ENCODE results near the gene XRCC6.
"Not testable (repeated sequence)": the region's sequence is repeated elsewhere in the genome, so short reads cannot be mapped to it uniquely, and the experiment has no call there.

Gene XRCC6

DNA sequence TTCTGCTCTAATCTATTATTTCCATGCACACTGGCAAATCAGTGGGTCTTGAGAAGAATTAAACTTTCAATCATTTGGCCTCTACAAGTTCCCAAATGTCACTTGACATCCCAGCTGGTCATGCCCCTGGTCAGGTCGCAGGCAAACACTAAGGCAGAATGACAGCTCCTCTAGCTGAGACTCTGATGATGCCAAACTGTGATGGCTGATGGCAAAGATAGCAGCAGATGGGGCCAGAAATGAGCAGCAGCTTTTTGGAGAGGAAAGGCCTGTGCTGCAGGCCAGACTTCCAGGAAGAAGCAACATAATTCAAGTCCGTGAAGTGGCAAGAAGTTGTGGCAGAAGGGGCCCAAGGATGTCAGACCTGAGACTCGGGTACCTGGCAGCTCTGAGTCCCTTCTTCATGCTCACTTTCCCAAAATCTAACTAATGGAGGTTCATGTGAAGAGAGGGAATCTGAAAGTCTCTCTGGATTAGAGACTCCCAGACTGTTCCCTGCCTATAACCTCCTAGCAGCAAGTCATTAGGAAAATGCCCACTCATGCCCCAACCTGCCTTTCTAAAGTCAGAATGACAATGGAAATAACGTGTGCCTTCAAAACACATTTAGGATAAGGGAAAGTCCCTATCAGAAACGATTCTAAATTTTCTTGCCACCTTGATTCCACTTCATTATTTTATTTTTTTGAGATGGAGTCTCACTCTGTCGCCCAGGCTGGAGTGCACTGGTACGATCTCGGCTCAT lies 22.0 kb upstream of the XRCC6 start:
- FAIRE-seq, result no peak

DNA sequence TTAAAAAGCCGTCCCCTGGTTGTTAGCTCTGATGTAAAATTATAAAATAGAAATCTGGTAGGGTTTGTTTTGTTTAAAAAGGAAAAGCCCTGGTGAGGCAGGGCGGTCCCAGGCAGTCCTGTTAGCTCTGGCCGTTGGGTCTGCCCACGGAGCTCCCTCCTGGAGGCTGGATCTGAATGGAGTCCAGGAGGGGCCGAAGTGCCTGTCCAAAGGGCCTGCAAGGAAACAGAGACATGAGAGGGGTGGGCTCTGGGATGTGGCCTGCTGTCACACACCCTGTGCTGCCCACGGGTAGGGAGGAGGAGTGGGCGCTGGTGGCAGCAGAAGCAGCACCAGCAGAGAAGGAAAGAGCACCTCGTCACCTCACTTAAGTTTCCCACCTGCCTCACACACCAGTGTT lies 20.1 kb upstream of the XRCC6 start:
- FAIRE-seq, result no peak

DNA sequence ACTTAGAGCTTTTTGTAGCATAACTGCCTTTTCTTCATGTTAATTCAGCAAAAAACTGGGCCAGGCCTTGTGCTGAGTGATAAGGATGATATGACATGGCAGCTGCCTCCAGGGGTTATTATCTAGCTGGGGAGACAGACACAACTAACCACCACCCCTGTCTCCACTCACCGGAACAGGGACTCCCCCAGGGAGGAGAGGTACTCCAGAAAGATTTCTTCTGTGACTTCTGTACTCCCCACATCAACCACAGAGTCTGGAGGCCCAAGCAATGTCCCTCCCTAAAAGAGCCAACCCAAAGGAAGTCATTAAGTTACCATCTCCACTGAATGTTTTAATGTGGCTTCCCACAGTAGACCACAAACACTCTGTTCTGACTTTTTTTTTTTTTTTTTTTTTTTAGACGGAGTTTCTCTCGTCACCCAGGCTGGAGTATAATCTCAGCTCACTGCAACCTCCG lies 17.2 kb upstream of the XRCC6 start:
- no peak for FAIRE-seq

DNA sequence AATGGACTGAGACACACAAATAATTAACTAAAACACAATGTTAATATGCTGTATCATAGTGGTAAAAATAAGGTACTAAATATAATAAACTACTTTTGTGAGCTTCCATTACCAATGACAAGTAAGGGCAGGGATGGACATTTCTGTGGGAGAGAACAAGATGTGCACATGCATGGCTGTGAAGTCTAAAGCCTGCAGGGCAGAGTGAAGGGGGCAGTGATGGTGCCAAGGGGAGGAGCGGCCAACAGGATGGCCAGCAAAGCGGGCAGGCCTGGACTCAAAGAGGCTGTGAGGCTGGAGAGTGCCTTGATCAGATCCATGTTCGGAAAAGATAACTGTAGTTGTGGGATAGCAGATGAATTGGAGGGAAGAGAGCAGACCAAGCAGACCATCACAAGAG lies 12.7 kb upstream of the XRCC6 start:
- no peak for FAIRE-seq

DNA sequence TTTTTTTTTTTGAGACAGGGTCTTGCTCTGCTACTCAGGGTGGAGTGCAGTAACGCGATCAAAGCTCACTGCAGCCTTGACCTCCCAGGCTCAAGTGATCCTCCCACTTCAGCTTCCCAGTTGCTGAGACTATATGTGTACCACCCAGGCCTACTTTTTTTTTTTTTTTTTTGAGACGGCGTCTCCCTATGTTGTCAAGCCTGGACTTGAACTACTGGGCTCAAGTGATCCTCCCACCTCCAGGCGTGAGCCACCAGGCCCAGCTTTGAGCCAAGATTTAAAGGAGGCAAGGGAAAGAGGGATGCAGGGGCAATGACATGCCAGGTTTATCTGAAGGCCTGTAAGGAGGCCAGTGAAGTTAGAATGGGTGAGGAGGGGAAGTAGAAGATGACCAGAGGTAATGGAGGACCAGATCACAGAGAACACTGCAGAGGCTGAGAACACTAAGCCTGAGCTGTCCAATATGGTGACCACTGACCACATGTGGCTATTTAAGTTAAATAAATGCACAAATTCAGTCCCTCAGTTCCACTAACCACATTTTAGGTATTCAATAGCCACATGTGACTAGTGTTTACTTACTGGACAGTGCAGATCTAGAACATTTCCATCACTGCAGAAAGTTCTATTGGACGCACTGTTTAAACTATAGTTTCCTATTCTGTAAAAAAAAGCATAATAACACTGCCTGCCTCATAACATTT lies 8.3 kb upstream of the XRCC6 start:
- no peak for FAIRE-seq

DNA sequence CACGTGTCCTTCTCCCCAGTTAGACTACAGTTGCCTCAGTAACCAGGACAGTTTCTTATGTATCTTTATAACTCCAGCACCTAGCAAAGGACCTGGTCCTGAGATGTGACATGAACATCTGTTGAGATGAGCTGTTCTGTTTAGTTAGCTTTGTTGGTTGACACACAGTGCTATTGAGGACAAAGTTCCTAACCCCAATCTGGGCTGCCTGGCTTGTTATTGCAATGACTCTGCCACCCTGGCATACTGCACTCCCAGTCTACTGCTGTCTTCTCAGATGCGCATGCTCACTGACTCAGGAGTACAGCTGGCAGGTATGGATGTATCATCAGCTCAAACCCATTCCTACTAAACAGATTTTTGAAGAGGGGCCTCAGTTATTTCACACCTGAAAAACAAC lies 7.6 kb upstream of the XRCC6 start:
- no peak for FAIRE-seq

DNA sequence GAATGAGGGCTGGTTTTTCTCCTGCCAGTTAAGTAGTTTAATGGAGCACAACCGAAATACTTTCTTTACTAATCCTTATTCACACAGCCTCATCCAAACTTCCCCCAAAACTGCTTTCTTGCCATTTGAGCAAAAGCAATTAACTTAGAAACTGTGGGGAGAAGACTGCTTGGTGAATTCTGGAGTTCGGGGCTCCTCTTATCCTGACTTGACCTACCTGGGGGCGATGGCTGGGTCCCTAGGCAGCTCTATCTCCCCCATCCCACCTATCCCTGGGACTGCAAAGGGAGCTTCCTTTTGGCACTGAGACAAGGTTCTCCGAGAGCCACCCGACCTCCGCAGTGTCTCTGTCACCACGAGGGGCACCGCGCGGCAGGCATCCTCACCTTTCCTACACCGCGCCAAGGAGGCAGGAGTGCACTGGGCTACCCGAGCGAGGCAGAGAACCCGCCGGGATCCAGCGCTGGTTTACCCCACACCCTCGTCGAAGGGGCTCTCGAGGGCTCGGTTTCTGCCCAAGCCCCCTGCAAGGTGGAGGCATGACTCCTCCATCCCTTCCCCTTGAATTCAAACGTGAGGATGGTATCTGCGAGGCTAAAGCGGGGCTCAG lies 1.0 kb upstream of the XRCC6 start:
- FAIRE-seq, result no peak

DNA sequence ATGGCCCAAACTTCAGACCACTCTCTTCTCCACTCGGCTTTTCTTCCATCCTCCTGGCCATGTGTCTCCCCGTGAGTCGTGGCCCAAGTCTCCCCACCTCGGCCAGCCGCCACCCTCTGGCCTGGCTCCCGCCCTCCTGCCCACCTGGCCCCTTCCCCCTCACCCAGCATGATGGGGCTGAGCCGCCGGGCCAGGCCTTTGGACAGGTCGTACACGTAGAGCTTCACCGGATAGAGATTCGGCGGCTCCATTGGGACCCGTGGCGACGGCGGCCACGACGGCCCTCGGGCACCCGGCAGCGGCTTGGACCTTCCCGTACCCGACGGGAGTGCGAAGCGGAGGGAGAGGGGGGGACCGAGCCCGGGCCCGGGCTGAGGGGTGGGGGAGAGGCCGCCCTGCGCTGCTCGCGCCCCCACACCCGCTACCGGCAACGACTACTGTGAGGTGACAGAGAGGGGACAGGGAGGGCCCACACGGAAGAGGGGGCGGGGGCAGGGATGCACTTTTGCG lies 451 bp upstream of the XRCC6 start, which contains the start of gene DESI1:
TSS of gene DESI1 (minus strand) at position 455 of the 510 bp plus-strand sequence. CDS start at position 251, 204 bp downstream.
- FAIRE-seq, result no peak

DNA sequence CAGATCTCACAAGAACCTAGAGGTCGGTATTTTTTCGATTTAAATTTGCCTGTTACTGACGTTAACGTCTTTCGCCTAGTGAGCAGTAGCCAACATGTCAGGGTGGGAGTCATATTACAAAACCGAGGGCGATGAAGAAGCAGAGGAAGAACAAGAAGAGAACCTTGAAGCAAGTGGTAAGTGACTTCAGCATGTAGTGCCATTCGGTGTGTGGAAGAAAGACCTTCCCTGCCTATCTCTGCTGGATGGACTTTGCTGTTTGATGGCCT lies 750 bp downstream of the XRCC6 start:
- FAIRE-seq, result no peak

DNA sequence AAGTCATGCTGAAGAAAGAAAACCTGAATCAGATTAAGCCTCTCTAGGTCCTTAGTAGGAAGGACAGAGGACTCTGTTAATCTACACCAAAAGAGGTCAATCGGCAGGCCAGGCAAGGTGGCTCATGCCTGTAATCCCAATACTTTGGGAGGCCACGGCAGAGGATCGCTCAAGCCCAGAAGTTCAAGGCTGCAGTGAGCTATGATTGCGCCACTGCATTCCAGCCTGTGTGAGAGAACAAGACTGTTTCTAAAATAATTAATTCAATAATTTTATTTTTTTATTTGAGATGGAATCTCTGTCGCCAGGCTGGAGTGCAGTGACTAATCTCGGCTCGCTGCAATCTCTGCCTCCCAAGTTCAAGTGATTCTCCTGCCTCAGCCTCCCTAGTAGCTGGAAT lies 4.5 kb downstream of the XRCC6 start:
- FAIRE-seq, result no peak

DNA sequence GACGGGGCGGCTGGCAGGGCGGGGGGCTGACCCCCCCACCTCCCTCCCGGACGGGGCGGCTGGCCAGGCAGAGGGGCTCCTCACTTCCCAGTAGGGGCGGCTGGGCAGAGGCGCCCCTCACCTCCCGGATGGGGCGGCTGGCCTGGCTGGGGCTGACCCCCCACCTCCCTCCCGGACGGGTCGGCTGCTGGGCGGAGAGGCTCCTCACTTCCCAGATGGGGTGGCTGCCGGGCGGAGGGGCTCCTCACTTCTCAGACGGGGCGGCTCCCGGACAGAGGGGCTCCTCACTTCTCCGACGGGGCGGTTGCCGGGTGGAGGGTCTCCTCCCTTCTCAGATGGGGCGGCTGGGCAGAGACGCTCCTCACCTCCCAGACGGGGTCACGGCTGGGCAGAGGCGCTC lies 10.0 kb downstream of the XRCC6 start:
- FAIRE-seq, result not testable (repeated sequence)

DNA sequence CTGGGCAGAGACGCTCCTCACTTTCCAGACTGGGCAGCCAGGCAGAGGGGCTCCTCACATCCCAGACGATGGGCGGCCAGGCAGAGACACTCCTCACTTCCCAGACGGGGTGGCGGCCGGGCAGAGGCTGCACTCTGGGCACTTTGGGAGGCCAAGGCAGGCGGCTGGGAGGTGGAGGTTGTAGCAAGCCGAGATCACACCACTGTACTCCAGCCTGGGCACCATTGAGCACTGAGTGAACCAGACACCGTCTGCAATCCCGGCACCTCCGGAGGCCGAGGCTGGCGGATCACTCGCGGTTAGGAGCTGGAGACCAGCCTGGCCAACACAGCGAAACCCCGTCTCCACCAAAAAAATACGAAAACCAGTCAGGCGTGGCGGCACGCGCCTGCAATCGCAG lies 10.5 kb downstream of the XRCC6 start:
- FAIRE-seq, result not testable (repeated sequence)

DNA sequence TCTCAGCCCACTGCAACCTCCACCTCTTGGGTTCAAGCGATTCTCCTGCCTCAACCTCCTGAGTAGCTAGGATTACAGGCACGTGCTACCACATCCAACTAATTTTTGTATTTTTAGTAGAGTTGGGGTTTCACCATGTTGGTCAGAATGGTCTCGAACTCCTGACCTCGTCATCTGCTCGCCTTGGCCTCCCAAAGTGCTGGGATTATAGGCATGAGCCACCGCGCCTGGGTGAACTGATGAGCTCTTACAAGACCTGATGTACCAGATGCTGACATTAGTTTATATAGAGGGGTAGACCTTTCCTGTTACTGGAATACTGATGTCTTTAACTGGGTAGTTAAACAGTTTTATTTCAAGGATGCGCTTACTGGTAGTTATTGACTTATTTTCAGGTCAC lies 13.5 kb downstream of the XRCC6 start:
- FAIRE-seq, result not testable (repeated sequence)

DNA sequence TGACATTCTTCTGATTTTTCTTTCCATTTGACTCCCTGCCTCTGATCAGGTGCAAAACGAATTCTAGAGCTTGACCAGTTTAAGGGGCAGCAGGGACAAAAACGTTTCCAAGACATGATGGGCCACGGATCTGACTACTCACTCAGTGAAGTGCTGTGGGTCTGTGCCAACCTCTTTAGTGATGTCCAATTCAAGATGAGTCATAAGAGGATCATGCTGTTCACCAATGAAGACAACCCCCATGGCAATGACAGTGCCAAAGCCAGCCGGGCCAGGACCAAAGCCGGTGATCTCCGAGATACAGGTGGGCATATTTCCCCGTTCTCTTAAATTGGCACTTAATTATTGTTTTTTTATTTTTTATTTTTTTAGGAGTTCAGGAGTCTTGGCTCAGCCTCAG lies 15.4 kb downstream of the XRCC6 start:
- no peak for FAIRE-seq

DNA sequence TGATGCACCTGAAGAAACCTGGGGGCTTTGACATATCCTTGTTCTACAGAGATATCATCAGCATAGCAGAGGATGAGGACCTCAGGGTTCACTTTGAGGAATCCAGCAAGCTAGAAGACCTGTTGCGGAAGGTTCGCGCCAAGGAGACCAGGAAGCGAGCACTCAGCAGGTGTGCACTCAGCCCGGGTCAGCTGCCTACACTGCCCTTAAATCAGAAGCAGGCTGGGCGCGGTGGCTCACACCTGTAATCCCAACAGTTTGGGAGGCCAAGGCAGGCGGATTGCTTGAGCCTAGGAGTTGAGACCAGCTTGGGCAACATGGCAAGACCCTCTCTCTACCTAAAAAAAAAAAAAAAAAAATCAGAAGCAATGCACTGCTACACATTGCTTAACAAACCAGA lies 16.5 kb downstream of the XRCC6 start:
- FAIRE-seq, result not testable (repeated sequence)

DNA sequence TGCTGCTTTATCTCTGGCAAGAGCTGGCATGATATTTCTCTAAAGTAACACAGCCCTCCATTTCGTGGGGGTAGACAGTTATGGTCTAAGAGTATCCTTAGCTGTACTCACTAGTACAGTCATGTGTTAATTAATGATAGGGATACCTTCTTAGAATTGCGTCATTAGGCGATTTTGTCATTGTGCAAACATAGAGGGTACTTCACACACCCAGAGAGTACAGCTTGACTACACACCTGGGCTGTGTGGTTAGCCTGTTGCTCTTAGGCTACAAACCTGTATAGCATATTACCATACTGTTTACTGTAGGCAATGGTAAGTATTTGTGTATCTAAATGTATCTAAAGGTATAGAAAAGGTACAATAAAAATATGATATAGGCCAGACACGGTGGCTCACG lies 17.0 kb downstream of the XRCC6 start:
- FAIRE-seq, result no peak

DNA sequence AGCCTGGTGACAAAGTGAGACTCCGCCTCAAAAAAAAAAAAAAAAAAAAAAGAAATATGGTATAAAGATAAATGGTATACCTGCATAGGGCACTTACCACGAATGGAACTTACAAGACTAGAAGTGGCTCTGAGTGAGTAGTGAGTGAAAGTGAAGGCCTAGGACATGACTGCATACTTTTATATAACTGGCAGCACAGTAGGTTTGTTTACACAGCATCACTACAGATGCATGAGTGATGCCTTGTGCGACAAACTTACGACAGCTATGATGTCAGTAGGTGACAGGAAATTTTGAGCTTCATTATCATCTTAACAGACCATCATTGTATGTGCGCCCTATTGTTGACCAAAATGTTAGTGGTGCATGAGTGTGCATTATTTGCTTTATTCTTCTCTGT lies 17.7 kb downstream of the XRCC6 start:
- FAIRE-seq, result no peak

DNA sequence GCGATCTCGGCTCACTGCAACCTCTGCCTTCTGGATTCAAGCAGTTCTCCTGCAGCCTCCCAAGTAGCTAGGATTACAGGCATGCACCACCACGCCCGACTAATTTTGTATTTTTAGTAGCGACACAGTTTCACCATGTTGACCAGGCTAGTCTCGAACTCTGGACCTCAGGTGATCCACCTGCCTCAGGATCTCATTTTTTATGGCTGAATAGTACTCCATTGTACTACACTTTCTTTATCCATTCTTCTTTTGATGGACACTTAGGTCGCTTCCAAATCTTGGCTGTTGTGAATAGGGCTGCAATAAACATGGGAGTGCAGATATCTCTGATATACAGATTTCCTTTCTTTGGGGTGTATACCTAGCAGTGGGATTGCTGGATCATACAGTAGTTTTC lies 20.8 kb downstream of the XRCC6 start:
- FAIRE-seq, result no peak

DNA sequence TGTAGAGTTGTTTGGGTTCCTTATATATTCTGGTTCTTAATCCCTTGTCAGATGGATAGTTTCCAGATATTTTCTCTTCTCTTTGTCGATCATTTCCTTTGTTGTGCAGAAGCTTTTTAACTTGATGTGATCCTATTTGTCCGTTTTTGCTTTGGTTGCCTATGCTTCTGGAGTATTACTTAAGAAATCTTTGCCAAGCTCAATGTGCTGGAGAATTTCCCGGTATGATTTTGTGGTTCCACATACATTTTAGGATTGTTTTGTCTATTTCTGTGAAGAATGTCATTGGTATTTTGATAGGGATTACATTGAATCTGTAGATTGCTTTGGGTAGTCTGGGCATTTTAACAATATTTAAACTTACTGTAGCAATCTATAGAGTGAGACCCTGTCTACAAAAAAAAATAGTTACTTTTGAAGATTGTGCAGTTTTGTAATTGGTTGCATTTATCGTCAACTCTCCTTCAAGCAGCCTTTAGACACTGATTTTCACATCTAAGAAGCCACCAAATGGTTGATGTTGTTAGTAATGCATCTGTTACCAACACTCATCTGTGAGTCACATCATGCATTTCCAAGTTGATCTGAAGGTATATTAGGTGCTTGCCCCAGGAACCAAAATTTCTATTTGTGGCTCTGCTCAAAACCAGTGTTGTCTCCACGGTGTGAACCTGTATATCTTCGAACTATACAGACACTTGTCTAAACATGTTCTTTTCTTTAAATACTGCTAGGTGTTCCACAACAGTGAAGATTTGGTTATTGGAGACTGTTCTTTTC lies 21.4 kb downstream of the XRCC6 start:
- no peak for FAIRE-seq

DNA sequence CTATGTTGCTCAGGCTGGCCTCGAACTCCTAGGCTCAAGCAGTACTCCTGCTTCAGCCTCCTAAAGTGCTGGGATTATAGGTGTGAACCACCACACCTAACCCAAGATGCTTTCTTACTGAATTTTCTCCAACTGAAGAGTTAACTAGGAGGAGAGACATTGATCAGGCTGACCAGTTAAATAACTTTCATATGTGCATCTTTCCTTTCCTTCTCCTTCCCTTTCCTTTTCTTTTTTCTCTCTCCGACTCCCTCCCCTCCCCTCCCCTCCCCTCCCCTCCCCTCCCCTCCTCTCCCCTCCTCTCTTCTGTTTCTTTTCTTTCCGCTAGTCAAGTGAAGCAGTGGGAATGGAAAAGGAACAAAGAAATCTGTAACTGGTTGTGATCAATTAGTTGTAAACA lies 26.7 kb downstream of the XRCC6 start:
- FAIRE-seq, result no peak

DNA sequence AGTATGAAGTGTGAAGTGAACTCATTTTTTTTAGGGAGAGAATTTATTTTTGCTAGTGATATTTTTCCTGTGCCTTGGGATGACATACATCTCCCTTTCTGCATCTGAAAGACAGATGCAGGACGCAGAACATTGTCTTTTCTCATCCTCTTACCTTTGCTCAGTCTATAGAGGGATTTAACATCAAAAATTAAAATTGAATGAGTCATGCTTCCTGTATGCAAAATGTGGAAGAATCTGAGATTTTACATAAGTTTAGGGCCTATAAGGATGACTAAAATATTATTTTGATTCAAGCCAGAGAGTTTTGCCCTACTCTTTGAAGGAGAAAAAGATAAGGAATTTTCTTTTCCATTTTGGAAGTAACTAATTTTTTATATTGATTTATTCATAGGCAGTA lies 27.3 kb downstream of the XRCC6 start:
- no peak for FAIRE-seq

DNA sequence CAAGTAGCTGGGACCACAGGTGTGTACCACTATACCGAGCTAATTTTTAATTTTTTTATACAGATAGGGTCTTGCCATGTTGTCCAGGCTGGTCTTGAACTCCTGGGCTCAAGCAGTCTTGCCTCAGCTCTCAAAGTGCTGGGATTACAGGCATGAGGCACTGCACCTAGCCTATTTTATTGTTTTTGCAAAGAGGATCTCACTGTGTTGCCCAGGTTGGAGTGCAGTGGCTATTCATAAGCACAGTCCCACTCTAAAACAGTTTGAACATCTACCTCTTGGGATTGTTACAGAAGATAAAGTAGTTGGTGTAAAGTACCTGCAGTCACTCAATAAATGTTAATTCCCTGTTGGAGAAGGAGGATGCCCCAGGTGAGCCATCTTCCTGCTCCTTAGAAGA lies 29.1 kb downstream of the XRCC6 start:
- FAIRE-seq, result no peak

DNA sequence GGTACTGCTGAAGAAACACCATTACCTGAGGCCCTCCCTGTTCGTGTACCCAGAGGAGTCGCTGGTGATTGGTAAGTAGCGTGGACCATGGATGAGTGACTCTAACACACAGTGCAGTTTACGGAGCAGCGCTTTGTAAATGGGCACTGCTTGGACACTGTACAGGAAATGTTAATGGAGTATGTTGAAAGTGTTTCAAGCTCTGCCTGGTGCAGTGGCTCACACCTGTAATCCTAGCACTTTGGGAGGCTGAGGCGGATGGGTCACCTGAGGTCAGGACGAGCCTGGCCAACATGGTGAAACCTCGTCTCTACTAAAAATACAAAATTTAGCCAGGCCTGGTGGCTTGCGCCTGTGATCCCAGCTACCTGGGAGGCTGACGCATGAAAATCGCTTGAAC lies 29.7 kb downstream of the XRCC6 start:
- no peak for FAIRE-seq

All from colon (tissue), 2 donors.